GM23338 (cell line): ENCODE results near the gene PLRG1. TPM values are rescaled to one million over a fixed set of nuclear protein-coding genes. Genes with fewer than 3 reads are reported as not detected.

Experiments
- ATAC-seq: fragments of 200-7000 bp; cut with Tn5 transposase; 3 replicates; pipeline ENCODE4 v1.9.1; 2020
- DNase-seq: peaks from one replicate; pipeline ENCODE4 v3.0.0-alpha.2; 2015; ENCODE audit warnings: low spot score
- H2AFZ ChIP-seq: fragments of 200-600 bp; sonication (generic); 2 replicates; pipeline ENCODE4 v1.8.0; 2016; ENCODE audit warnings: antibody characterized with exemption, mild to moderate bottlenecking, moderate library complexity
- H3F3A ChIP-seq: fragments of 200-600 bp; sonication (generic); replicated peaks from 2 replicates; pipeline ENCODE4 v1.8.0; 2017; ENCODE audit warnings: antibody characterized with exemption, mixed run types, low read depth
- H3K27ac ChIP-seq: fragments of 200-600 bp; sonication (generic); 2 replicates; pipeline ENCODE4 v1.6.1; 2016; ENCODE audit warnings: low read depth
- H3K27me3 ChIP-seq: fragments of 200-600 bp; sonication (generic); 2 replicates; pipeline ENCODE4 v1.8.0; 2016; ENCODE audit warnings: mild to moderate bottlenecking, mixed run types, moderate library complexity; ENCODE audit not compliant: insufficient read depth
- H3K36me3 ChIP-seq: fragments of 200-600 bp; sonication (generic); 2 replicates; pipeline ENCODE4 v1.8.0; 2016; ENCODE audit warnings: mild to moderate bottlenecking; ENCODE audit not compliant: insufficient read depth
- H3K4me1 ChIP-seq: fragments of 200-600 bp; sonication (generic); 2 replicates; pipeline ENCODE4 v1.8.0; 2016; ENCODE audit warnings: mild to moderate bottlenecking, moderate library complexity; ENCODE audit not compliant: insufficient read depth
- H3K4me2 ChIP-seq: fragments of 200-600 bp; sonication (generic); 2 replicates; pipeline ENCODE4 v1.7.1; 2017; ENCODE audit warnings: mixed run types
- H3K4me3 ChIP-seq: fragments of 200-600 bp; sonication (generic); 2 replicates; pipeline ENCODE4 v1.6.1; 2016; ENCODE audit warnings: mixed run types
- H3K79me2 ChIP-seq: fragments of 200-600 bp; sonication (generic); replicated peaks from 2 replicates; pipeline ENCODE4 v1.8.0; 2017; ENCODE audit warnings: mild to moderate bottlenecking; ENCODE audit not compliant: insufficient read depth
- H3K9me2 ChIP-seq: fragments of 200-600 bp; sonication (generic); 2 replicates; pipeline ENCODE4 v1.8.0; 2017; ENCODE audit not compliant: insufficient read depth
- H4K20me1 ChIP-seq: fragments of 200-600 bp; sonication (generic); replicated peaks from 2 replicates; pipeline ENCODE4 v1.8.0; 2017; ENCODE audit warnings: mild to moderate bottlenecking; ENCODE audit not compliant: insufficient read depth
- H3K27ac Mint-ChIP-seq: 2 replicates; pipeline ENCODE4 v1.8.0; 2020; ENCODE audit warnings: inconsistent platforms, mild to moderate bottlenecking, moderate library complexity, mixed read lengths
- H3K27me3 Mint-ChIP-seq: 3 replicates; pipeline ENCODE4 v1.8.0; 2022; ENCODE audit warnings: low read depth, mild to moderate bottlenecking, moderate library complexity, mixed read lengths, inconsistent platforms; ENCODE audit not compliant: insufficient read depth, poor library complexity
- H3K36me3 Mint-ChIP-seq: 3 replicates; pipeline ENCODE4 v1.8.0; 2021; ENCODE audit warnings: low read depth, mild to moderate bottlenecking, inconsistent platforms, moderate library complexity, mixed read lengths
- H3K4me1 Mint-ChIP-seq: 3 replicates; pipeline ENCODE4 v1.8.0; 2020; ENCODE audit warnings: mild to moderate bottlenecking, inconsistent platforms, mixed read lengths
- H3K4me3 Mint-ChIP-seq: 3 replicates; pipeline ENCODE4 v1.8.0; 2021; ENCODE audit warnings: moderate library complexity, mild to moderate bottlenecking, inconsistent platforms, mixed read lengths
- H3K9me3 Mint-ChIP-seq: 3 replicates; pipeline ENCODE4 v1.8.0; 2020; ENCODE audit warnings: moderate library complexity, mild to moderate bottlenecking, inconsistent platforms, mixed read lengths
- CREB1 ChIP-seq: fragments of 250-450 bp; sonication (Bioruptor Pico); IDR thresholded peaks from 2 replicates; pipeline ENCODE4 v1.5.0; 2020; ENCODE audit warnings: low read depth, mild to moderate bottlenecking, moderate library complexity
- CTCF ChIP-seq, 2 experiments: fragments of 200-600 bp in 1 of 2; sonication (generic) in 1 of 2; conservative IDR thresholded peaks; 2 replicates each; pipeline versions ENCODE4 v1.5.1 to v1.6.1; 2016 to 2017; ENCODE audit warnings: antibody characterized with exemption in 2 of 2, low read depth in 2 of 2, mild to moderate bottlenecking in 2 of 2, moderate library complexity in 1 of 2
- ETS1 ChIP-seq: IDR thresholded peaks from 2 replicates; pipeline ENCODE4 v1.6.1; 2016; ENCODE audit warnings: antibody characterized with exemption
- EZH2 ChIP-seq: fragments of 200-600 bp; sonication (generic); IDR thresholded peaks from one replicate; pipeline ENCODE4 v1.8.0; 2017; ENCODE audit warnings: antibody characterized with exemption, mild to moderate bottlenecking, low read depth; ENCODE audit not compliant: unreplicated experiment
- EZH2phosphoT487 ChIP-seq: fragments of 200-600 bp; sonication (generic); IDR thresholded peaks from one replicate; pipeline ENCODE4 v1.8.1; 2018; ENCODE audit warnings: antibody characterized with exemption; ENCODE audit not compliant: unreplicated experiment
- NANOG ChIP-seq: IDR thresholded peaks from 2 replicates; pipeline ENCODE4 v1.6.1; 2016; ENCODE audit warnings: antibody characterized with exemption, borderline replicate concordance
- POLR2AphosphoS5 ChIP-seq: IDR thresholded peaks from 2 replicates; pipeline ENCODE4 v1.6.1; 2016; ENCODE audit warnings: antibody characterized with exemption, low read depth
- REST ChIP-seq: IDR thresholded peaks from one replicate; pipeline ENCODE4 v1.6.1; 2018; ENCODE audit warnings: antibody characterized with exemption; ENCODE audit not compliant: unreplicated experiment
- STAT1 ChIP-seq: IDR thresholded peaks from one replicate; pipeline ENCODE4 v1.6.1; 2016; ENCODE audit warnings: antibody characterized with exemption; ENCODE audit not compliant: unreplicated experiment
- ZNF114 ChIP-seq: fragments of 250-450 bp; sonication (Bioruptor Pico); IDR thresholded peaks from 2 replicates; pipeline ENCODE4 v1.5.0; 2020; ENCODE audit warnings: mild to moderate bottlenecking, moderate library complexity
- ZNF331 ChIP-seq: fragments of 250-450 bp; sonication (Bioruptor Pico); IDR thresholded peaks from 2 replicates; pipeline ENCODE4 v1.5.0; 2020; ENCODE audit warnings: low read depth, mild to moderate bottlenecking, moderate library complexity
- polyA plus RNA-seq: library from polyadenylated mRNA; unstranded; fragments of >200 nt; fragmentation: Nextera tagmentation; extraction: Ambion mirVana; gene quantifications from 2 replicates; pipeline ENCODE4 v1.2.1, GENCODE V29; 2016
- total RNA-seq: library from RNA; depleted of rRNA; stranded (reverse); fragments of >200 nt; shearing (Covaris generic); gene quantifications from 2 replicates; pipeline ENCODE4 v1.2.3, GENCODE V29; 2014

PLRG1 gene
- total and polyA plus RNA-seq, 2 experiments from 2014 or later, result 77.3 to 82.7 TPM

- TF ChIP-seq CTCF (conservative IDR thresholded peaks at IDR 0.05; ENCODE audit: low read depth in 2 of 2), result no peak
- no peak for TF ChIP-seq ZNF331 (CRISPR knock-in tag)
- TF ChIP-seq ZNF114, result no peak
- no peak for TF ChIP-seq REST
- TF ChIP-seq EZH2, result peak; percentile 70
- TF ChIP-seq CREB1 (CRISPR knock-in tag), result 0 out of 2 replicates have a peak, but pooled peaks have one; percentile 3
- TF ChIP-seq STAT1, result no peak
Observed at GRCh38 chr4:154491341-154492271, 58.6 kb downstream of the PLRG1 start, which contains the start of gene DCHS2 (continued).

GRCh38 chr4:154490583-154491340, 59.4 kb downstream of the PLRG1 start:
- H3K36me3 Mint-ChIP-seq, result no peaks in the 10 kb centered on the region; the same call in none of the 3 replicates
- Histone ChIP-seq H3K79me2 (no peaks in the 10 kb centered on the region), H3K4me3 (peak overlapping the region; percentile 79), H3K27me3 (peaks cover 73% of the 10 kb centered on the region), H3K27ac (no peak overlapping the region), H3K9me2 (no peaks in the 10 kb centered on the region), H2AFZ (peak overlapping the region; percentile 98), H3K36me3 (no peaks in the 10 kb centered on the region), H4K20me1 (no peaks in the 10 kb centered on the region; the same call in 1 of the 2 replicates), H3K4me1 (peaks cover 7% of the 10 kb centered on the region; the same call in 1 of the 2 replicates), H3F3A (peaks cover 6% of the 10 kb centered on the region), H3K4me2 (peak overlapping the region; percentile 92)
- peak overlapping the region; percentile 77 for H3K4me3 Mint-ChIP-seq
- H3K27me3 Mint-ChIP-seq, result peaks cover 55% of the 10 kb centered on the region
- H3K9me3 Mint-ChIP-seq, result peaks cover 7% of the 10 kb centered on the region; the same call in 2 of the 3 replicates
- DNase-seq, result peak; percentile 57
- peak; percentile 27 for ATAC-seq
- H3K4me1 Mint-ChIP-seq, result peaks cover 9% of the 10 kb centered on the region
- H3K27ac Mint-ChIP-seq, result no peak overlapping the region
- peak; percentile 59; the same call in 1 of the 2 replicates for TF ChIP-seq CREB1 (CRISPR knock-in tag)
- TF ChIP-seq EZH2, result peak; percentile 22
- TF ChIP-seq ETS1, result no peak
- no peak for TF ChIP-seq STAT1
- no peak for TF ChIP-seq ZNF114
- no peak for TF ChIP-seq POLR2AphosphoS5
- TF ChIP-seq REST, result no peak
- TF ChIP-seq NANOG, result no peak
- TF ChIP-seq EZH2phosphoT487, result no peak
